H4 (cell line): ENCODE results near the gene GNB5. TPM values are rescaled to one million over a fixed set of nuclear protein-coding genes. Genes with fewer than 3 reads are reported as not detected.

Experiments used
- DNase-seq: peaks from one replicate; pipeline ENCODE4 v3.0.0-alpha.2; 2015; ENCODE audit warnings: low spot score
- total RNA-seq: library from RNA; depleted of rRNA; stranded (reverse); fragments of >200 nt; shearing (Covaris generic); gene quantifications from 2 replicates; pipeline ENCODE4 v1.2.3, GENCODE V29; 2014

Gene GNB5
- total RNA-seq, 1 experiment from 2014 or later = 25.6 TPM

GRCh38 chr15:52207191-52207590 lies 16.0 kb upstream of the GNB5 start:
- DNase-seq = no peak

DNA sequence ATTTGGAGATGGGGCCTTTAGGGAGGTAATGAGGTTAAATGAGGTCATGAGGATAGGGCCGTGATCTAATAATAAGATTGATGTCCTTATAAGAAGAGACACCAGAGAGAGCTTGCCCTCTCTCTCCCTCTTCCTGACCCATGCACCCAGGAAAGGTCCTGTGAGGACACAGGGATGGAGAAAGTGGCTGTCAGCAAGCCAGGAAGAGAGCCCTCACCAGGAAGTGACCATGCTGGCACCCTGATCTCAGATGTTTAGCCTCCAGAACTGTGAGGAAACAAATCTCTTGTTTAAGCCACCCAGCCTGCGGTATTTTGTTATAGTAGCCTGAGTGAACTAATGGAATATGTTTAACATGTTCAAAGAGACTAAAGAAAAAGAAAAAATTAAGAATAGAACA lies 15.3 kb upstream of the GNB5 start:
- no peak for DNase-seq

DNA sequence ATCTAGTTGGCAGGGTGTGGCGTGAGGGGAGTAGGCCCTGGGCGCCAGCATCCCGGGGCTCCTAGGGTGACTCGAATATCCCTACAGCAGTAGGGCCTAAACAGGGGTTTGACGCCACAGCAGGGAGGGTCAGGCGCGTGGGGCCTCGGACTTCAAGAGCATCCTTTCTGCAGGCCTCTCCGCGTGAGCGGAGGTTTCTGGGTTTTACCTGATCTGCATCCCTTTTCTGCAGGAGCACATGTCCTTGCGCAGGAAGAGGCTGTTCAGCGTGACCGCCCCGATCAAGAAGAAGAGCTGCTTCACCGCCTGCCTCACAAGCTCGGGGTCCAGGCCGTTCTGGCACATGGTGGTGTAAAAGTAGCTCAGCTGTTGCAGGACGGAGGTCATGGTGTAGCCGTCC lies 13.5 kb upstream of the GNB5 start:
- DNase-seq = no peak

DNA sequence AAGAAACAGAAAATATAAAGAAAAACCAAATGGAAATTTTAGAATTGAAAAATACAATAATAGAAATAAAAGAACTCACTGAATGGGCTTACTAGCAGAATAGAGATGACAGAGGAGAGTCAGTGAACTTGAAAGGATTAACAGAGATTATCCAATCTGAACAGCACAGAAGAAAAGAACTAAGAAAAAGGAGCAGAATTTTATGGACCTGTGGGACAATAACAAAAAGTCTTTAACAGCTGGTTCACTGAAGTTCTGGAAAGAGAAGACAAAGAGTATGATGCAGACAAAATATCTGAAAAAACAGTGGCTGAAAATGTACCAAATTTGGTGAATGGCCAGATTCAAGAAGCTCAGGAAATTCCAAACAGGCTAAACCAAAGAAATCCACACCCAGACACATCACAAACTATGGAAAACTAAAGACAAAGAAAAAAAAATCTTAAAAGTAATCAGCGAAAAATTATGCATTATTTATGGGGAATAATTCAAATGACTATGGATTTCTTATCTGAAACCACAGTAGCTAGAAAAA lies 9.7 kb upstream of the GNB5 start:
- no peak for DNase-seq

DNA sequence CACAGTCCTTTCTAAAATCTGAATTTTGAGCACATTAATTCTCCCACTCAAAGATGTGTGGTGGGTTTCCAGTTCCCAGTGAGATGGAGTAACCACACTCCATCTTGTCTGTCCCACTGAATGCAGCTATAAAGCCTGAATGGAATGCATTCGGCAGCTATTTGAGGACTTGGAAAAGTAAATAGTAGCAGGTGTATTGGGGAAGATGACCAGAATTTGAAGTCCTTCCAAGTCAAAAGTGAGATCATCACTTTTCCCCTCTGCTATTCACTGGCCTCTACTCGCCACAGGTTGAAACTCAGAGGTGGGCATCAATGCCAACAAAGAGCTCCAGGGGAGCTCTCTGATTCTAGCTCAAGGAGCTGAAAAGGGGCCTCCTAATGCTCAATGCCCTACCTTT lies 8.1 kb upstream of the GNB5 start:
- DNase-seq = no peak

GRCh38 chr15:52196891-52197290 lies 5.7 kb upstream of the GNB5 start:
- no peak for DNase-seq

DNA sequence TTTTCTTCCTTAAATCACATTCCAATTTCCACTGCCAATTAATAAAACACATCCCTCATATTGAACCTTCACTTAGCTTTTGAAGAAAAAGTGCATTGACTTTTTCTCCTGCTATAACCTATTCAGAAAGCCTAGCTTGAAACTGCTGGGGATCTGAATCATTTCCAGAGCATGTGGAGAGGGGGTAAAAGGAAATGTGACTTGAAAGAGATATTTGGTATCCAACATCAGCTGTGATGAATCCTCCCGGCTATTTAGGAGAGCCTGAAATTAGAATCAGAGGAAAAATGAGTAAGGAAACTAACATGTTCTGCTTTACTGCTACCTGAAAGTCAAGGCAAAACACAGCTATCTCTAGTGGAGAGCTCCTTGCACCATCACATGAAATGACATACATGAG lies 2.6 kb upstream of the GNB5 start:
- no peak for DNase-seq

- no peak for DNase-seq
Observed at GRCh38 chr15:52193321-52193720, 2.1 kb upstream of the GNB5 start.

- DNase-seq = no peak
Observed at GRCh38 chr15:52186651-52187486, 4.3 kb downstream of the GNB5 start.

GRCh38 chr15:52185151-52185561 lies 6.0 kb downstream of the GNB5 start:
- DNase-seq = no peak

DNA sequence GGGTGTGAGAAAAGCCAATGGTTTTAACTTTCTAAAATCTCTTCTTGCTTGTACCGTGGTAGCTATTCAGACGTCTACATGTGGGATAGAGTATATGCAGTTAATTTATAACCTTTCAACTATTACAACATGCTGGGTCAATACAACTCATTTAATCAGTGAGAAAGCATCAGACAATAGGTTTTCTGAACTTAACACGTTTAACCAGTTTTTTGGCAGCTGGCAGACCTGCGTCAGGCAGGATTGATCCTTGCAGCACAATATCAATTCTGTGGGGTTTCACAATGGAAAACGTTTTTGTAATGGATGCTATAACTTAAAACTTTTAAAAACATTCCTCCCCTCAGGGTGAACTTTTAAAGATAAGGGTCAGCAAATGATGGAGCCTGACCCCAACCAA lies 6.5 kb downstream of the GNB5 start:
- DNase-seq = no peak

- DNase-seq = no peak
Observed at GRCh38 chr15:52183562-52184173, 7.5 kb downstream of the GNB5 start.

DNA sequence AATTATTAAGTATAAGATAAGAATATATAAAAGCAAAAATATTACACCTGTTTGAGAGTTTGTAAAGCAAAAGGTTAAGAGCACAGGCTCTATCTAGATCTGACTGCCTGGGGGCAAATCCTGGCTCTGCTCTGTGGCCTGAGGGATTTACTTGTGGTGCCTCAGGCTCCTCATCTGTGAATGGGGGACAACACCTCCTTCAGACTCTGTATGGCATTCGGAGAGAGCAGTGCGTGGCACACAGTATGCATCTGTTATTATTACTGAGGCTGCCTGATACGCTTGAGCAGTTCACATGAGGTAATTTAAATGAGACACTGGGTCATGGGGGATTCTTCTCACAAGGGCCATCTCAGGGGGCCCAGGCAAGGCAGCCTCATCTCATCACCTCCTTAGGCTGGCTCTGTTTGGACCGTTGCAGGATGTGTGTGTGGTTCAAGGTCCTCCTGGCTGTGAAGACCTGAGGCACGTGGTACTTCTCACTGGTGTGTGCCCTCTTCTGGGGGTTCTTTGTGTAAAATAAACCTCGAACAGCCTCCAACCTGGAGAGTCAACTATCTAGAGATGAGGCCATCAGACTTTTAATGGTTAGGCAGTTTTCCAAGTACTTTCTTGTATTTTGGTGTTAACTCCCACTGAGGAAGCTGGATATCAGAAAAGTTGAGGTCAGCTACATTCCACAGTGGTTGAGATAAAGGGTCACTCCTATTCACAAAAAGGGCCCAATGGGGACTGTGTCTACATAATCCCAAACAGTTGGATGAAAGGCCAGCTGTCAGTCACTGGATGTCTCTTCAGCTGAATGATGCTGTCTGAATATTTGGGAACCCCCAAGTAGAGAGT lies 9.0 kb downstream of the GNB5 start:
- DNase-seq = no peak

DNA sequence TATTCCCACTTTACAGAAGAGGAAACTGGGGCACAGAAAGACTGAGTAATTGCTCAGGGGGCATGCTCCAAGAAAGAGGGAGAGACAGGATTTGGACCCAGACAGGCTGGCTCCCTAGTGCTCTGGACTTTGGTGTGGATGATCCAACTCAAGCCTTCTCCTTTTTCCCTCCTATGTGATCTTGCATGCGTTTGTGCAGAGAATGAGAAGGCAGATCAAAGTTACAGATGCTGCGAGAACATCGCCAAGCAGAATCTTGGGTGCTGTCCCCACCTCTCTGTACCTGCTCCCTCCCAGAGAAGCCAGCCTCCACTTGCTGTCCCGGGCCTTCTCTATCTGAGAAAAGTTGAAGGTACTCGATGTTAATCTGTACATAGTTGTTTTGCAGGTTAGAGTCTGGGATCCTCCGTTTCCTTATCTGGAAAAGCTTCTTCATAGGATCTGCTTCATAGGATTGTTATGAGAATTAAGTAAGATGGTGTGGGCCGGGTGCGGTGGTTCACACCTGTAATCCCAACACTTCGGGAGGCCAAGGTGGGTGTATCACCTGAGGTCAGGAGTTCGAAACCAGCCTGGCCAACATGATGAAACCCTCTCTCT lies 10.2 kb downstream of the GNB5 start:
- DNase-seq = no peak

GRCh38 chr15:52180196-52180835 lies 10.9 kb downstream of the GNB5 start:
- DNase-seq = no peak

GRCh38 chr15:52179278-52180195 lies 11.7 kb downstream of the GNB5 start:
- peak; percentile 82 for DNase-seq

GRCh38 chr15:52178765-52179164 lies 12.4 kb downstream of the GNB5 start:
- DNase-seq = no peak

DNA sequence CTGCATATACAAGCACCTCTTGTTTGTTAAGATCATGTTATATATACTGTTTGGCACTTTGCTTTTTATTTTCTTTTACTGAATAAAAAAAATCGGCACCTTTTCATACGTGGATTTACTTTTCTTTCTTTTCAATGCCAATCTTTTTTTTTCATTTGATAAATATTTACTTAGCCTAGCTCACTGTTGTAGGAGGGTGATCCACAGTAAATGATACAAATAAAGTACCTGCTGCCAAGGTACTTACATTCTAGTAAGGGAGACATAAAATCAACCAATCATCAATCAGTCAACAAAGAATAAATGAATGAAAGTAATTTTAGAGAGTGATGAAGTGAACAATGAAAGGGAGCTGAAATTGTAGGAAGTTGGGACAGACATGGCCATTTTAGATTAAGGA lies 18.3 kb downstream of the GNB5 start:
- DNase-seq = no peak

DNA sequence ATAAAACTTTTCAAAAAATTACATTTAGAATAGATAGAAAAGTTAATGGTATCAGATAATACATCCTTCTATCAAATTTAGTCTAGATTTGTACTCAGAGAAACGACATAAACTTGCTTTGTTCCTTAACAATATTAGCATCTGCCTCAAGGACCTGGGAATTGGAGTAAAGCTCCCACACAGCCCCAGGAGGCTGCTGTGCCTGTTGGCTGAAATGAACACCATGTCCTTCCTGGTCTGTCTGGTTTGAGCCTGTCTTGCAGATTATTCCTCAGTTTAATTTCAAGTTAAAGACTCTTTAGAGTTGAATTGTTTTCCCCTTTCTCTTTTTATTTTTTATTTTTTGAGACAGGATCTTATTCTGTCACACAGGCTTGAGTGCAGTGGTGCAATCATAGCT lies 19.4 kb downstream of the GNB5 start:
- DNase-seq = no peak

DNA sequence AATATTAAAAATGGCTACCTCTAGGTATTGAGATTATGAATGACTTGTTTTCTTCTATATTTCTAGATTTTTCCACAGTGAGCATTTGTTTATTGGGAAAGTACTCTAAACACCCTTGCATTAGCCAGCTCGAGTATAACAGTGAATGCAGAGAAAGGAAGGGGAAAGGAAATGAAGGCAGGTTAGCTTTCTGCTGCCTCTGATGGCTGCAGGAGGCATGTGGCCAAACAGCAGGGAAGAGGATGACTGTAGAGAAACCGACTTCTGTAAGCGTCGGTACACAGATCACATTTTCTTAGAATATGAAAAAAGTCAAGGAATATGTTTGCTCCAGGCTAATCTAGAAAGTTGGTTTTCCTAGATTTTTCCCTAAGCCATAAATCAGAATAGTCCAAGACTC lies 19.8 kb downstream of the GNB5 start:
- no peak for DNase-seq
